GM21528 (cell line): Measurements from ENCODE around the gene SIRT3.

Experiments used
- ATAC-seq: cut with Tn5 transposase; IDR thresholded peaks from one replicate; pipeline ENCODE4 v1.9.1; 2021; ENCODE audit warnings: mild to moderate bottlenecking, moderate library complexity; ENCODE audit not compliant: unreplicated experiment, low FRiP score

Gene SIRT3

GRCh38 chr11:235997-236773, at the start of gene SIRT3:
SIRT3 (minus strand) TSS chr11:236342; CDS start chr11:236328, 14 bp downstream.
- ATAC-seq, result peak; percentile 72

- ATAC-seq, result no peak
Measured at GRCh38 chr11:285894-286220, 49.7 kb upstream of the SIRT3 start.

GRCh38 chr11:285021-285893, 49.1 kb upstream of the SIRT3 start:
- no peak for ATAC-seq

GRCh38 chr11:284105-285020, 48.2 kb upstream of the SIRT3 start:
- no peak for ATAC-seq

- no peak for ATAC-seq
Measured at GRCh38 chr11:283405-284104, 47.4 kb upstream of the SIRT3 start.

- no peak for ATAC-seq
Measured at GRCh38 chr11:282630-283360, 46.7 kb upstream of the SIRT3 start.

- ATAC-seq, result no peak
Measured at GRCh38 chr11:282171-282570, 46.0 kb upstream of the SIRT3 start.

- ATAC-seq, result no peak
Measured at GRCh38 chr11:281486-282161, 45.5 kb upstream of the SIRT3 start.

GRCh38 chr11:280706-281485, 44.8 kb upstream of the SIRT3 start:
- no peak for ATAC-seq

GRCh38 chr11:279966-280705, 44.0 kb upstream of the SIRT3 start:
- ATAC-seq, result no peak

- no peak for ATAC-seq
Measured at GRCh38 chr11:279040-279965, 43.2 kb upstream of the SIRT3 start.

GRCh38 chr11:278001-278951, 42.1 kb upstream of the SIRT3 start, which contains the start of gene NLRP6:
NLRP6 (plus strand) TSS chr11:278407; CDS start chr11:278570, 163 bp downstream.
- no peak for ATAC-seq

GRCh38 chr11:276219-276618, 40.1 kb upstream of the SIRT3 start:
- no peak for ATAC-seq

GRCh38 chr11:272931-273198, 36.7 kb upstream of the SIRT3 start:
- no peak for ATAC-seq

- no peak for ATAC-seq
Measured at GRCh38 chr11:272195-272930, 36.2 kb upstream of the SIRT3 start.
